SIG-M5 treated with dmso at 0.1 percent for 504 hours (cell line): ENCODE results near the gene FAM131C.

Source experiments
- DNase-seq: peaks from one replicate; lab custom pipeline; 2025; ENCODE audit not compliant: unreplicated experiment; lab: John Stamatoyannopoulos, UW

The FAM131C gene, protein sequence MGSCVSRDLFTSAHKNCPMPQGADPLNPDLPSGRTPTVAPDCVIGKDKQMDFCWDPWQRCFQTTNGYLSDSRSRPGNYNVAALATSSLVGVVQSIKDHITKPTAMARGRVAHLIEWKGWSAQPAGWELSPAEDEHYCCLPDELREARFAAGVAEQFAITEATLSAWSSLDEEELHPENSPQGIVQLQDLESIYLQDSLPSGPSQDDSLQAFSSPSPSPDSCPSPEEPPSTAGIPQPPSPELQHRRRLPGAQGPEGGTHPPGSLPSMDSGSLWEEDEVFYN

GRCh38 chr1:16073490-16074119 lies at the start of gene FAM131C:
FAM131C (minus strand) TSS chr1:16073651; CDS start chr1:16073442, 209 bp downstream.
- no peak for DNase-seq

GRCh38 chr1:16122916-16123315 lies 49.5 kb upstream of the FAM131C start:
- peak; percentile 70 for DNase-seq

DNA sequence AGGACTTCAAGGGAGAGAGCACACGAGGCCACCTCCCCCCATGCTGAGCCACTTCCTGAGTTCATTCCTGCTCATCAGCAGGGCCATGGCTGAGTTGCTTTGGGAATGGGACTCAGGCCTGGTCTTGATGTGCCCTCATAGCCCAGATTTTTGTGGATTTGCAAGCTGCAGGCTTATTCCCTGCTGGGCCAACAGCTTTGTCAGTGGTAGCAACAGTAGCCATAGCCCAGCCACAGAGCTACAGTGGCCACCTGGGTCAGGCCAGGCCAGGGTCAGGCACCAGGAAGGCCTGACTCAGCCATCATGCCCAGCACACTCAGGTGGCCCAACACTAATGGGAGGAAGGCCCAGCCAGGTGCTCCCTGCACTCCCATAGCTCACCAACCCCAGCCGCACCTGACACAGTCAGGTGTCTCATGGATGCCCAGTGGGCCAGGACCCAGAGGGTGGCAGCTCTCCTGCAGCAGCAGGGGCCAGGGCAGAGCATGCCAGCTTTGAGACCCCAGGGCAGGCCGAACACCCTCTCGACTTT lies 49.0 kb upstream of the FAM131C start:
- DNase-seq = no peak

DNA sequence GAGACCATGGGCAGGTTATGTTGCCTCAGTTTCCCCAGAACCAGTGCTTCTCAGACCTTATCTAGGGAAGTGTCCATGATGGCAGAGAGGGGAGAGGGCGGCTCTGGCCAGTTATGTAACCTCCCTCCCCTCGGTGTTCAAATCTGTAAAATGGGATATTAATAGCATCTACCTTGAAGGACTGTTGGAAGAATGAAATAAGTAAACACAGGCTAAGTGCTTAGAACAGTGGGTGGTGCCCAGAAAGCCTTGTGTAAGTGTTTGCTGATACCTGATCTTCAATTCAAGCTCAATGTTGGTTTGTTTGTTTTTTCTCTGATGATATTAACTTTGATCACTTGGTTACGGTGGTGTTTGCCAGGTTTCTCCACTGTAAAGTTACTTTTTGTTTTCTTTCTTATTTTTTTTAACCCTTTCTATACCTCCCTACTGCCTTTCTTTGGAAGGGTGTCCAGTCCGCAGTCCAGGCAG lies 47.5 kb upstream of the FAM131C start:
- DNase-seq = peak; percentile 40

GRCh38 chr1:16120407-16120806 lies 47.0 kb upstream of the FAM131C start:
- no peak for DNase-seq

DNA sequence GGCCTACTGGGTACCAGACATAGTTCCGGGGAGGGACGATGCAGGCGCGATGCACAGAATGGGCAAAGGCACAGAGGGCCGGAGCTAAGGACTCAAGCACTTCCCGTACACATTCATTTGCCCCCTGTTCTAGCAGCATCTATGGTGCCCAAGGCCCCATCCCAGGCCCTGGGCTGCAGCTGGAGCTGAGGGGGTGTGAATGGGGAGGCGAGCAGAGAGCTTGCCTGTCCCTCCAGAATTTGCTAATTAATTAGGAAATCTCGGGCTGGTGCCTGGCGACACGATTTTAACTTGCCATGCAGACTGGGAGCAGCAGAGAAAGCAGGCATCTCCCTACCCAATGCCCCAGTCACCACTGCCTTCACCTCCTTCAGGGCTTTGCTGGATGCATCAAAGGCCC lies 46.5 kb upstream of the FAM131C start:
- DNase-seq = no peak

- no peak for DNase-seq
Measured at GRCh38 chr1:16119504-16119903, 46.1 kb upstream of the FAM131C start.

GRCh38 chr1:16118706-16119105 lies 45.3 kb upstream of the FAM131C start:
- DNase-seq = no peak

GRCh38 chr1:16117936-16118335 lies 44.5 kb upstream of the FAM131C start:
- DNase-seq = no peak

DNA sequence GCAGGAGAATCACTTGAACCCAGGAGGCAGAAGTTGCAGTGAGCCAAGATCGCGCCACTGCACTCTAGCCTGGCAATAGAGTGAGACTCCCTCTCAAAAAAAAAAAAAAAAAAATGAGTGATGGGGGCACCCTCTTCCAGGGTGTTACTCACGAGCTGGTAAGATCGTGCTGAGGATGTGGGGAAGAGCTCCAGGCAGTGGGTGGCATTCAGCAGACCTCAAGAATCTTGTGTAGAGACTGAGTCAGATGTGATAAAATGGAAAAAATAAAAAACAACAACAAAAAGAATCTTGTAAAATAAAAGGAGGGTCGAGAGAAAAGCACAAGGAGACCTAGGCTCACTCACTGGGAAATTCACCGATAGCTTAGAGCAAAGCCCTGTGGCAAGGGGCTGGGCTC lies 43.9 kb upstream of the FAM131C start:
- DNase-seq = no peak

GRCh38 chr1:16116625-16117024 lies 43.2 kb upstream of the FAM131C start:
- no peak for DNase-seq

DNA sequence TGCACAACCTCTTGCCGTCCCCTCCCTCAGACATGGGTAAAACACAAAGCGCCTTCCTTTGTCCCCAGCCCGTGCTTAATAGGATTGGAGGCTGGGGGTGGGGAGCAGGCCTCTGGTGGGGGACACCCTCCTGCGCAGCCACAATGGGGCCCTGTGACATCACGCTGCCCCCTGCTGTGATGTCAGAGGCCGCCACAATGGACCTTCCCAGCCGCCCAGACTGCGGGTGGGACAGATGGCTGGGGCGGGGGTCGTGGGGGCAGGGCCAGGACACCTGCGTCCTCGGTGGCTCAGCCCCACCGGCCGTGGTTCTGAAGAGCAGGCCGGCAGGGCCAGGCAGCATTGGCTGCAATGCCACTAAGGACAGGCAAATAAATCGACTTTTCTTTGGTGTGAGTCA lies 42.6 kb upstream of the FAM131C start:
- DNase-seq = no peak

- DNase-seq = no peak
Measured at GRCh38 chr1:16115468-16115983, 42.1 kb upstream of the FAM131C start.

GRCh38 chr1:16114527-16115467 lies 41.3 kb upstream of the FAM131C start:
- DNase-seq = no peak

- DNase-seq = no peak
Measured at GRCh38 chr1:16112596-16113555, 39.4 kb upstream of the FAM131C start.

- no peak for DNase-seq
Measured at GRCh38 chr1:16111771-16112595, 38.5 kb upstream of the FAM131C start.

GRCh38 chr1:16110884-16111283 lies 37.4 kb upstream of the FAM131C start:
- no peak for DNase-seq

DNA sequence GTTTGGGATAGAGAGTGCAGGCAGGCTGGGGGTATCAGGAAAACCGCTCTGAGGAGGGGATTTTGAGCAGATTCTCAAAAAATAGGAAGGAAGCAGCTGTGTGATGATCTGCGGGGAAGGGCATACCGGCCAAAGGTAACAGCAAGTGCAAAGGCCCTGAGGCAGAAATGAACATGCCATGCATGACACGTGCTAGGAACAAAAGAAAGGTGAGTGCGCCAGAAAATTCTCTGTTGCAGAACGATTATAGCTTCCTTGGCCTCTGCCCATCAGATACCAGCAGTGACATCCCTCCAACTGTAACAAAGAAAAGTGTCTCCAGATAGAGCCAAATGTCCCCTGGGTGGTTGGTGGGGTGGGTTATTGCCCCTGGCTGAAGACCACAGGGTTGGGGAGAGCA lies 37.0 kb upstream of the FAM131C start:
- DNase-seq = no peak

DNA sequence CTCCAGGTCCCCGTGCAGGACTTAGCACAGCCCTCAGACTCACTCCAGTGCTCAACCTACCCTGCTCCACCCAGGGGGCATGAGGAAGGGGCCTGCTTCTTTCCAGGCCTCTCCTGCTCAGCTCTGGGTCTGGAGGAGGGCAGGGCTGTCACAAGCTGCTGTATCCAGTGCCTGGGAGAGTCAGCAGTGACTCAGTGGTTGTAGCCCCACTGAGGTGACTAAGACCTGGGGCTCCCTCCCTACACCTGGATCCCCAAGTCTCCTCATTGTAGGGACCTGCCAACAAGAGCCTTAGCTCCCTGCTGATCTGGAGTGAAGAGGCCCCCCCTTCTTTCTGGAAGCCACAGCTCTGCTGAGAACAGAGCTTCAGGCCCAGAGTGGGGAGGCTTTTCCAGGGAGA lies 36.1 kb upstream of the FAM131C start:
- no peak for DNase-seq
